Astrocyte (in vitro differentiated cells and primary cell): Measurements from ENCODE around the gene COMMD1. TPM values are rescaled to one million over a fixed set of nuclear protein-coding genes. Genes with fewer than 3 reads are reported as not detected.

ENCODE experiments used
- DNase-seq: peaks from one replicate; pipeline ENCODE4 v3.0.0-alpha.2; 2010; ENCODE audit warnings: low read depth
- FAIRE-seq: peaks from 2 replicates; lab custom pipeline; 2011; peaks lifted over from hg19 to GRCh38; lab: Jason Lieb, UNC
- H2AFZ ChIP-seq: 2 replicates; pipeline ENCODE4 v1.6.0; 2012; ENCODE audit warnings: low read depth, low read length, inconsistent platforms
- H3K27ac ChIP-seq: 2 replicates; pipeline ENCODE4 v1.5.1; 2011; ENCODE audit warnings: low read depth, low read length, inconsistent platforms
- H3K27me3 ChIP-seq: 2 replicates; pipeline ENCODE4 v1.6.0; 2011; ENCODE audit warnings: low read length, inconsistent platforms; ENCODE audit not compliant: insufficient read depth
- H3K36me3 ChIP-seq: 2 replicates; pipeline ENCODE4 v1.5.1; 2011; ENCODE audit warnings: low read length, inconsistent platforms; ENCODE audit not compliant: insufficient read depth
- H3K4me1 ChIP-seq: 2 replicates; pipeline ENCODE4 v1.5.1; 2011; ENCODE audit warnings: low read length, inconsistent platforms; ENCODE audit not compliant: insufficient read depth
- H3K4me2 ChIP-seq: 2 replicates; pipeline ENCODE4 v1.6.0; 2012; ENCODE audit warnings: low read length, inconsistent platforms
- H3K4me3 ChIP-seq: 2 replicates; pipeline ENCODE4 v1.5.1; 2011; ENCODE audit warnings: low read depth, mild to moderate bottlenecking, low read length, inconsistent platforms; ENCODE audit not compliant: insufficient read depth
- H3K79me2 ChIP-seq: 2 replicates; pipeline ENCODE4 v1.6.0; 2012; ENCODE audit warnings: mild to moderate bottlenecking, low read length, inconsistent platforms; ENCODE audit not compliant: insufficient read depth
- H3K9ac ChIP-seq: 2 replicates; pipeline ENCODE4 v1.6.0; 2012; ENCODE audit warnings: mild to moderate bottlenecking, low read length, inconsistent platforms
- H3K9me3 ChIP-seq: 2 replicates; pipeline ENCODE4 v1.5.1; 2012; ENCODE audit warnings: low read depth, mild to moderate bottlenecking, low read length, inconsistent platforms; ENCODE audit not compliant: insufficient read depth
- H4K20me1 ChIP-seq: 2 replicates; pipeline ENCODE4 v1.6.0; 2012; ENCODE audit warnings: low read length, inconsistent platforms; ENCODE audit not compliant: insufficient read depth
- H3K27ac Mint-ChIP-seq: one replicate; pipeline ENCODE4 v1.8.0; 2021; ENCODE audit warnings: mild to moderate bottlenecking, mixed read lengths; ENCODE audit not compliant: unreplicated experiment
- H3K27me3 Mint-ChIP-seq: one replicate; pipeline ENCODE4 v1.8.0; 2021; ENCODE audit warnings: low read depth, mixed read lengths; ENCODE audit not compliant: unreplicated experiment
- H3K36me3 Mint-ChIP-seq: one replicate; pipeline ENCODE4 v1.8.0; 2021; ENCODE audit warnings: low read depth, mixed read lengths; ENCODE audit not compliant: unreplicated experiment
- H3K4me1 Mint-ChIP-seq: one replicate; pipeline ENCODE4 v1.8.0; 2021; ENCODE audit warnings: low read depth, mixed read lengths; ENCODE audit not compliant: unreplicated experiment
- H3K4me3 Mint-ChIP-seq: one replicate; pipeline ENCODE4 v1.8.0; 2021; ENCODE audit warnings: mild to moderate bottlenecking, moderate library complexity, mixed read lengths; ENCODE audit not compliant: unreplicated experiment
- H3K9me3 Mint-ChIP-seq: one replicate; pipeline ENCODE4 v1.8.0; 2021; ENCODE audit warnings: mild to moderate bottlenecking, mixed read lengths; ENCODE audit not compliant: unreplicated experiment
- EZH2 ChIP-seq: IDR thresholded peaks from 2 replicates; pipeline ENCODE4 v1.6.1; 2012; ENCODE audit warnings: mild to moderate bottlenecking, low read length, inconsistent platforms; ENCODE audit not compliant: insufficient read depth
- total RNA-seq: library from RNA; stranded (reverse); gene quantifications from 2 replicates; pipeline ENCODE4 v1.2.1, GENCODE V29; 2021
- TF ChIP-seq, protein P1 (sequence below): IDR thresholded peaks from 2 replicates; pipeline ENCODE4 v1.5.1; 2011; ENCODE audit warnings: low read depth, mild to moderate bottlenecking, inconsistent platforms, low read length, moderate library complexity; ENCODE audit not compliant: insufficient read depth

Gene COMMD1
- total RNA-seq, 1 donor from 2014 or later: 32.0 TPM

DNA sequence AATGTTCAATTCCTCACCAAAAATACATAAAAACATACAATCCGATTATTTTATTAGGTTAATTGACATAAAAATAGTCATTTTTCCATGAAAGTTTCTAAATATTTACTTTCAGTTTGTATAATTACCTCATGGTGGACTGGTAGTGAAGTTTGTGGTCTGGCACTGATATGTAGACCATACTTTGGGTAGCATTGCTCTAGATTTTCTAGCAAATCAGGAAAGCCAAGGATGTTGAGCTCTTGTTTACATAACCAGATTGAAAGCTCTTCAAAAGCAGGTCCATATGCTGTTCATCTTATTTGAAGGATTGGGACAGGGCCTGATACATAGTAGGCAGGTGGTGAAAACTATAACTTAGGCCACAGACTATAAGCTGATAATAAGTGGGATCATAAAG is 61.8 kb downstream of the COMMD1 start:
- FAIRE-seq: no peak
- DNase-seq: peak; percentile 48
- no peak overlapping the region for H3K27ac ChIP-seq
- no peak overlapping the region for H3K4me3 ChIP-seq
- Mint-ChIP-seq H3K27ac (no peak overlapping the region), H3K36me3 (no peaks in the 10 kb centered on the region), H3K4me1 (peaks cover 8% of the 10 kb centered on the region), H3K27me3 (no peaks in the 10 kb centered on the region), H3K9me3 (no peaks in the 10 kb centered on the region), H3K4me3 (no peak overlapping the region)
- H3K27me3 ChIP-seq: no peaks in the 10 kb centered on the region
- no peaks in the 10 kb centered on the region for H3K36me3 ChIP-seq
- no peaks in the 10 kb centered on the region for H4K20me1 ChIP-seq
- no peaks in the 10 kb centered on the region for H3K9me3 ChIP-seq
- no peak overlapping the region for H3K9ac ChIP-seq
- no peaks in the 10 kb centered on the region for H3K4me1 ChIP-seq
- no peak for TF ChIP-seq EZH2
- TF ChIP-seq, protein P1, sequence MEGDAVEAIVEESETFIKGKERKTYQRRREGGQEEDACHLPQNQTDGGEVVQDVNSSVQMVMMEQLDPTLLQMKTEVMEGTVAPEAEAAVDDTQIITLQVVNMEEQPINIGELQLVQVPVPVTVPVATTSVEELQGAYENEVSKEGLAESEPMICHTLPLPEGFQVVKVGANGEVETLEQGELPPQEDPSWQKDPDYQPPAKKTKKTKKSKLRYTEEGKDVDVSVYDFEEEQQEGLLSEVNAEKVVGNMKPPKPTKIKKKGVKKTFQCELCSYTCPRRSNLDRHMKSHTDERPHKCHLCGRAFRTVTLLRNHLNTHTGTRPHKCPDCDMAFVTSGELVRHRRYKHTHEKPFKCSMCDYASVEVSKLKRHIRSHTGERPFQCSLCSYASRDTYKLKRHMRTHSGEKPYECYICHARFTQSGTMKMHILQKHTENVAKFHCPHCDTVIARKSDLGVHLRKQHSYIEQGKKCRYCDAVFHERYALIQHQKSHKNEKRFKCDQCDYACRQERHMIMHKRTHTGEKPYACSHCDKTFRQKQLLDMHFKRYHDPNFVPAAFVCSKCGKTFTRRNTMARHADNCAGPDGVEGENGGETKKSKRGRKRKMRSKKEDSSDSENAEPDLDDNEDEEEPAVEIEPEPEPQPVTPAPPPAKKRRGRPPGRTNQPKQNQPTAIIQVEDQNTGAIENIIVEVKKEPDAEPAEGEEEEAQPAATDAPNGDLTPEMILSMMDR: no peak
- peaks cover 4% of the 10 kb centered on the region for H3K79me2 ChIP-seq
- H2AFZ ChIP-seq: no peak overlapping the region
- H3K4me2 ChIP-seq: no peak overlapping the region

DNA sequence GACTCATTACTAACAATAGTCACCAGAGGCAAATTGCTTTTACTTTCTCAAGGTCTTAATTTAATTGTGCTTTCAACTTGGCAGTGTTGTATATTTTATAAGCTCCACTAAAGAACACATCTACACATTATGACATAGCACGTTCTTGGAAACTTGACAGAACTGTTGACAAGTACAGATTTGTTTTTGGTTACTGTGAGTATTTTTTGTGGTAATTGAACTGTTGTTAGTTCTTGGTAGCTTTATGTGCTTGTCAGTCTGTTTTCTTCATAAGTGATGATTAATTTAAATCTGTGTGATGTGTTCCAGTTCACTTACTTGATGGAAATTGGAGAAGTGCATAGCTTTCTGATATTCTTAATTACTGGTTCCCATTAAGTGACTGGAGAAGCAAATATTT is 63.9 kb downstream of the COMMD1 start:
- no peaks in the 10 kb centered on the region for H3K27me3 ChIP-seq
- no peak for DNase-seq
- no peaks in the 10 kb centered on the region for H4K20me1 ChIP-seq
- no peak for TF ChIP-seq EZH2
- TF ChIP-seq, protein P1: no peak
- H3K4me3 ChIP-seq: no peak overlapping the region
- no peaks in the 10 kb centered on the region for H3K36me3 ChIP-seq
- H3K4me1 ChIP-seq: no peaks in the 10 kb centered on the region
- H3K4me2 ChIP-seq: no peak overlapping the region
- no peaks in the 10 kb centered on the region for H3K9me3 Mint-ChIP-seq
- H3K27ac ChIP-seq: no peak overlapping the region
- peaks cover 4% of the 10 kb centered on the region for H3K79me2 ChIP-seq
- no peak overlapping the region for H3K4me3 Mint-ChIP-seq
- H2AFZ ChIP-seq: no peak overlapping the region
- H3K9me3 ChIP-seq: no peaks in the 10 kb centered on the region
- no peak overlapping the region for H3K9ac ChIP-seq
- H3K27me3 Mint-ChIP-seq: no peaks in the 10 kb centered on the region
- no peak overlapping the region for H3K27ac Mint-ChIP-seq
- FAIRE-seq: no peak
- H3K4me1 Mint-ChIP-seq: peaks cover 7% of the 10 kb centered on the region
- H3K36me3 Mint-ChIP-seq: no peaks in the 10 kb centered on the region

DNA sequence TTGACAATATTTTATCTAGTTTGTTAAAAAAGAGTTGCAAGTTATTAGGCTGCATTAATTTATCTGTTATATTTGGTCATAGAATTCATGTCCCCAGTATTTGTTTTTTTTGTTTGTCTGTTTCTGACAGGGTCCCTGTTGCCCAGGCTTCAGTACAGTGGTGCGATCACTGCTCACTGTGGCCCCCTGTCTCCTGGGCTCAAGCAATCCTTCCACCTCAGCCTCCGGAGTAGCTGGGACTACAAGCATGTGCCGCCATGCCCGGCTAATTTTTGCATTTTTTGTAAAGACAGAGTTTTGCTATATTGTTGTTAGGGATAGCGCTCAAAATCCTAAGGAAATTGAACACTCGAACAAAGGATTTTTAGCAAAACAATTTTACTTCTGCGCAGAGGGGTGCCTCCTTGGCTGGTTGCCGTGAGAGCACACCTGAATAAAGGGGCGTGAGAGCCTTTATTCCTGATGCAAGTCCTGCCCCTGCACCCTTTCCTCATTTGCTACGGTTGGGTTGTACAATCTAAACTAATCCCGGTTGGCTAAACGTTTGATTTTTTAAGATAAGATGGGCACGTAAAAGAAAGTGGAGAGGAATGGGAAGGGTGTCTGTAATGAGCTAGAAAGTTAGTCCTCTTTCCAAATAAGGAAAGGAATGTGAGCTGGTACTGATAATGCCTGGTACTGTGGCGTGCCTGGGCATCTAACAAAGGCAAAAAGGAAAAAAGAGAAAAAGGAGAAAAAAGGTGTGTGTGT is 65.5 kb downstream of the COMMD1 start:
- no peak for TF ChIP-seq EZH2
- Mint-ChIP-seq H3K27ac (peak overlapping the region; percentile 1), H3K4me1 (peaks cover 7% of the 10 kb centered on the region), H3K36me3 (no peaks in the 10 kb centered on the region), H3K9me3 (no peaks in the 10 kb centered on the region), H3K27me3 (no peaks in the 10 kb centered on the region), H3K4me3 (peak overlapping the region; percentile 52)
- no peak overlapping the region for H3K9ac ChIP-seq
- H3K79me2 ChIP-seq: peaks cover 4% of the 10 kb centered on the region
- H3K4me3 ChIP-seq: no peak overlapping the region
- H3K9me3 ChIP-seq: no peaks in the 10 kb centered on the region
- H3K36me3 ChIP-seq: no peaks in the 10 kb centered on the region
- FAIRE-seq (no peak), DNase-seq (no peak)
- H2AFZ ChIP-seq: no peak overlapping the region
- peak overlapping the region; percentile 25 for H3K4me2 ChIP-seq
- H3K4me1 ChIP-seq: no peaks in the 10 kb centered on the region
- H3K27me3 ChIP-seq: no peaks in the 10 kb centered on the region
- H4K20me1 ChIP-seq: no peaks in the 10 kb centered on the region
- H3K27ac ChIP-seq: peak overlapping the region; percentile 26
